DMS114 treated with DMSO at 0.1 percent for 48 hours (cell line): Measurements from ENCODE around the gene TCF19.
A peak's percentile ranks its signal among the peaks of the same experiment; 100 is the strongest.

ENCODE experiments used
- DNase-seq: peaks from one replicate; lab custom pipeline; 2025; ENCODE audit not compliant: unreplicated experiment; lab: John Stamatoyannopoulos, UW

Gene TCF19

GRCh38 chr6:31158140-31158862 lies at the start of gene TCF19:
TSS of gene TCF19 (plus strand) at chr6:31158589. CDS start at chr6:31159470, 881 bp downstream.
- peak; percentile 99 for DNase-seq

DNA sequence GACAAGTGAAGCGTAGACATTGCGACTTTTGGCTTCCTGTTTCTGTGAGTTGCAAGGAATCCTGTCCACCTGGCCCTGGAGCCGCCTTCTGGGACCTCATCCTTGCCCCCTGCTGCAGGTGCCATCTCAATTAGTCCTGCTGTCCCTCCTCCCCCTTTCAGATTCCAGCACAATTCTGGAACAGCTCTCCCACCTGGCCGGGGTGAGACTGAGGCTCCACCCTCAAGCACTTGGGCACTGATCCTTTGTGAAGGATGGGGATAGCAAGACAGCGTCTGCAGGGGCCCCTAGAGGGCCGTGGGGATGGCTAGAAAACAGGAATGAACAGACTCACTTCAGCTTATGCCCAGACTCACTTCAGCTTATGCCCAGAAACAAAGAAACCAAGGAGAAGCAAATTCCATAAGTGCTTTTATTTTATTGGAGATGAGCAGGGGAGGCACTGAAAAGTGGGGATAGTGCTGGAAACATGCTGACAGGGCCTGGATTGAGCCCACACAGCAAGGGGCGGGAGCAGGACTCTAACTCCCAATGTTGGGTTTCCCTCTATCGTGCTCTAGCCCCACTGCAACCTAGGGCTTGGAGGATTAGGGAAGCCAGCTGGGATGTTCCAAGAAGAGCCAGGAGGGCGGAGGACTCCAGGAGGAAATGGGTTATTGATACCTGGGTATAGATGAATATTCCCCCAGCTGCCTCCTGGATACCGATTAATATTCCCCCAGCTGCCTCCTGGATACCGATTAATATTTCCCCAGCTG lies 47.4 kb upstream of the TCF19 start:
- DNase-seq = no peak

GRCh38 chr6:31111712-31112111 lies 46.7 kb upstream of the TCF19 start:
- no peak for DNase-seq

DNA sequence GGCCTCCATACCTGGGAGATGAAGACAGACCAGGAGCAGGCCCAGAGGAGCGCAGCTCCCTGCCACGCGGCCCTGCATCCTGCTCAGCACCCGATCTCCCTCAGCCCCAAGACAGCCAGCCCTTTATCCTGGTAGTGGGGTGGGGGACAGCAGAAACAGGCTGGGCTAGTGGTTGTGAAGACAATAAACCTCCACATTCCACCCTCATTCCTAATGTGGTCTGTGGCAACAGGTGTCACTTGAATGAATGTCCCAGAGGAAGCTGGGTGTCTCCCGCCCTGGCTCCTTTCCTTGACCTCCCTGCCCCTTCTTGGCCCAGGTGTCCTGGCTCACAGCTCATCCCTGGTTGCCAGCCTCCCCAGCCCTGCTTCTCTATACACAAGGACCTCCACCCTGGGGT lies 45.9 kb upstream of the TCF19 start, which contains the start of gene C6orf15:
TSS of gene C6orf15 (minus strand) at position 98 of the 400 bp plus-strand sequence. CDS start at position 78, 20 bp downstream.
- no peak for DNase-seq

DNA sequence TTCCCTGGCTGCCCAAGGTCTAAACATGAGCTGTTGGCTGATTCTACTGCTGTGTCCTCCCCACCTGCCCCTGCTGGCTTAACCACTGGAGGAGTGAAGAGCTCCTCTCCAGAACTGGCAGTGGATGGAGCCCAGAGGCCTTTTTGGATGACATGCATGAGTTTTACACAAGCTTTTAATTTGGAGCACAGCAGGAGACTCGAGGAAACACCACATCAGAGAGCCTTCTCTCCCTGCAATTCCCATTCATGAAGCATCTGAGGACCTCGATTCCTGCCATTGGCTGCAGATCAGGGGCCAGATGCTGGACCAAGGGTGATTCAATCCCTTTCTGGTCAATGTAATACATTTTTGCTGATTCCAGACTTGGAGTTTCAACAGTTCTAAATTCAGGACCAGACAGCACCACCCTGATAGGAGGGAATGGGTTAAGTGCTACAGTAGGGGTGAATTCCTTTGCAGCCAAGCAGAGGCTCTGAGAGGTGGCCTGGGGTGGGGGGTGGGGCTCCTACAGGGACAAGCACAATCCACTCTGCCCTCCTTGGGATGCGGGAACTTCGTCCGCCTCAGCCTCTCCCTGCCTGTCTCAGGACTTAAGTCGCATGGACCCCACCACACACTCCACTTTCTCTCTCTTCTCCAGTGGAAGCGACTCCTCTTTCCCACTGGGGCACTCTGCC lies 44.4 kb upstream of the TCF19 start:
- no peak for DNase-seq

DNA sequence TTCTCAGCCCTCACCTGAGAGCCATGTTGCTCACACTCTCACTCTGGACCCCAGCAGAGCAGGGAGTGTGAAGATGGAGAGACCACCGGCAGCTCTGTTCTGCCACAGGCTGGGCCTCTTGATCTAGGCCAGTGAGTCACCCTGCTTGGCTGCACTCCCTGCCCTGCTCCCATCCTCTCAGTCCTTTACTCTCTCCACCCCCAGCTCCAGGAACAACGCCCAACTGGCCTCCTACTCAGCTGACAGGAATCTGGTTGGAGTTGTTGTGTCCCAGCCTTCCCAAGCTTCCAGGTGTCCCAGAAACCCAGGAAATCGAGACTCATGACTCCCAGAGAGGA lies 43.9 kb upstream of the TCF19 start, which contains the start of gene PSORS1C1:
TSS of gene PSORS1C1 (plus strand) at position 260 of the 338 bp plus-strand sequence. CDS start 14,833 bp downstream, outside the sequence.
- DNase-seq = no peak

- DNase-seq = no peak
These were observed 43.2 kb upstream of the TCF19 start for GRCh38 chr6:31114970-31115849.

DNA sequence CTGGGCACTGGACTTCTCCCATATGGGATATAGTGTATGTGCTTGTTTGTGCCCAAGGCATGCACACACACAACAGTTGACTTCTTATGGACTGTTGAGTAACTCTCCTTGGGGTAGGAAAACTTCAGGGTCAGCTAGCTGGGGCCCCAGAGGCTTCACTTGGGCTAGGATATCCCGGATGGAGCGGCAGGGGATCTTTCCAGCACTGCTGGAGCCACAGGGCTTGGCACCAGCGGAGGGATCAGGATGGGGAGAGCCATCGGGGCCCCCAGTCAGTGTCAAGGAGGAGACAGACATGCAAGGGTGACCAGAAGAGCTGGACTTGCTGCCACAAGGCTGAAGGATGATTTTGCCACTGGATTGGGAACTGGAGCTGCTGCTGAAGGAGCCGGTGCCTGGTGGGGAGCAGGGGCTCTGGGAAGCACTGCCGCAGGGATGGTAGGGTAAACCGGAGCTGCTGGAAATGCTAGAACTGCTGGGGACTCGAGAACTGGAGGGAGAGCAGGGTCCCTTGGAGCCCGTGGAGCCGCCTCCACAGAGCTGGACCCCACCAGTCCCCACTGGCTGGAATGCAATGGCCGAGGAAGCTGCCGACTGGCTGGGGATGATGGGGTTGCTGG lies 42.3 kb upstream of the TCF19 start:
- DNase-seq = no peak

GRCh38 chr6:31116661-31117385 lies 41.6 kb upstream of the TCF19 start:
- no peak for DNase-seq

GRCh38 chr6:31118178-31118577 lies 40.2 kb upstream of the TCF19 start:
- no peak for DNase-seq

- DNase-seq = no peak
These were observed 38.1 kb upstream of the TCF19 start, which contains the start of gene CDSN for GRCh38 chr6:31120151-31120915. TSS of gene CDSN (minus strand) at chr6:31120446. CDS start at chr6:31120419, 27 bp downstream.

DNA sequence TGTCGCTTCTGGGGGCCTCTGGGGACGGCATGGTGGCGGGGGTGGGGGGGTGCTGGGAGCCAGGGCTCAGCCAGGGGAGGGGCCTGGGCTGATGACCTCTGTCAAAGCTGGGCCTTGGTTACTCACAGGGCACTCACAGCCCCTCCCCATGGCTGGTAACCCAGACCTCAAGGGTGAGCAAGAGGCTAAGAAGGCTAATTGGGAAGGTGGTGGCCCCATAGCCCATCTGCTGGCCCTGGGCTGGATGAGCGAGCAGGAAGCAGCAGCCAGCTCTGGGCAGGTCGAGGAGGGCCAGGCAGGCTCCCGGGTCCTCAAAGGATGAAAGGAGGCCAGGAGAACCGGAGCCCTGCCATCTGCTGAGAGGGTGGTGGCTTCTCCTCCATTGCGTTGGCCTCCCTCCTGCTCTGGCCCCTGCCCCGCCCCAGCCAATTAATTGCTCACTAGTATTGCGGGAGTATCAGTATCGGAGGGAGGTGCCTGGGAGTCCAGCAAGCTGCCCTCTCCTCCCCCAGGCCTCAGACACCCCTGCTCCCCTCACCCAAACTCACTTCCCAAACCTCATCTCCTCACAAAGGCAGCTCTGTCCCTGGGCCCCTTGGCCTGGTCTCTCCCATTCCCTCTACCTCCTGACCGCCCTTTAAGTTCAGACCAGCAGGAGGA lies 37.1 kb upstream of the TCF19 start:
- no peak for DNase-seq

DNA sequence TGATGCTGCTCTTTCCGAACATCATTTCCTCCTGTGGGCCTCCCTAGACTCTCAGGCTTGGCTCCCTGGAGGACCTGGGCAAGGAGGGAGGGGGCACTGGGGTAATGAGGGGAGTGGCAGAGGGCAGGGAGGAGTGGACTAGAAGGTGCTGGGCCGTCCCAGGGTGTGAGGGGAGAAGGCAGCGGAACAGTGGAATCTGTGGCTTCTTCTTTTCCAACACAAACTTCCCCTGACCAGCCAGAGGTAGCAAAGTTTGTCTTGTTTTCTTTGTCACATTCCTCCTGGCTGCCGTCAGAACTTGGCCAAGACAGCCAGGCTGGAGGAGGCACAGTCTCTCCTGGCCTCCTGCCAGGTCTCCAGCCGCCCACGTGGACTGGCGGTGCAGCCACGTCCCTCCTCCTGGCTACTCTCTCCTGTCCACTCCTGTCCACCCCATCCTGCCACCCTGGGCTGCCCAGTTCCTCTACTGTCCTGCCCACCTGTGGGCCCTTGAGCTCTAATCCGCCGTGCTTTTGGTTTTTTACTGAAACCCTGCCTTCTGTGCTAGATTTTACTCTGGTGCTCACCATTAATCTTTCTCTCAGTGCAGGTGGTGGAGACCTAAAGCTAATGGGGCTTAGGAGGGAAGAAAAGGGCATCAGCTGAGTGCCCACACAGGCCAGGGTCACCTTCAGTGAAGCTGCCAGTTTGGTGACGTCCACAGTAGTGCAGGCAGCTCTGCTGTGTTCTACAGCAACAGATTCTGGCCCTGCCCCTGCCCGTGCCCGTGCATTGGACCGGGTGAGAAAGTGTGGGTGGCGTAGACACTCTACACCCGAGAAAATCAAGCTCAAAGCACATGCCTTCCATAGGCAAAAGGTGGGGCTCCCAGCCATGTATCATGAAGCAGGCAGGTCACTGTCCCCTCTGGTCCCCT lies 35.3 kb upstream of the TCF19 start:
- no peak for DNase-seq

GRCh38 chr6:31125162-31125561 lies 33.2 kb upstream of the TCF19 start:
- no peak for DNase-seq

- DNase-seq = no peak
These were observed 32.6 kb upstream of the TCF19 start for GRCh38 chr6:31125586-31126363.

- DNase-seq = no peak
These were observed 31.8 kb upstream of the TCF19 start for GRCh38 chr6:31126396-31127175.
